Prostate gland (tissue), 2 donors: ENCODE measurements around the gene CSNK1A1. TPM values are rescaled to one million over a fixed set of nuclear protein-coding genes. Genes with fewer than 3 reads are reported as not detected.
A peak's percentile ranks its signal among the peaks of the same experiment; 100 is the strongest.
"Not testable (repeated sequence)": the region's sequence is repeated elsewhere in the genome, so short reads cannot be mapped to it uniquely, and the experiment has no call there.

Experiments
- DNase-seq: peaks from one replicate; pipeline ENCODE4 v3.0.0-alpha.2; 2019; ENCODE audit warnings: low spot score
- H3K27ac ChIP-seq, 2 donors: fragments of 200-600 bp; sonication (generic); 2 replicates each; pipeline ENCODE4 v1.5.1; 2017 to 2019
- H3K27me3 ChIP-seq: fragments of 200-600 bp; sonication (generic); replicated peaks from 2 replicates; pipeline ENCODE4 v1.5.1; 2019; ENCODE audit not compliant: insufficient read depth
- H3K36me3 ChIP-seq, 2 donors: fragments of 200-600 bp; sonication (generic); 1 replicate in 1 of 2; 2 replicates in 1 of 2; pipeline versions ENCODE4 v1.5.1 to v1.8.1; 2017 to 2019
- H3K4me1 ChIP-seq: fragments of 200-600 bp; sonication (generic); replicated peaks from 2 replicates; pipeline ENCODE4 v1.5.1; 2019
- H3K4me3 ChIP-seq, 2 donors: fragments of 200-600 bp; sonication (generic); 2 replicates each; pipeline ENCODE4 v1.5.1; 2017 to 2019
- H3K9me3 ChIP-seq: fragments of 200-600 bp; sonication (generic); 2 replicates; pipeline ENCODE4 v1.5.1; 2017
- CTCF ChIP-seq, 4 experiments: fragments of 200-600 bp in 2 of 4; fragments of 450-650 bp in 2 of 4; sonication (generic) in 2 of 4; IDR thresholded peaks; 1 replicate in 3 of 4; 2 replicates in 1 of 4; pipeline ENCODE4 v1.5.1; 2016 to 2019; ENCODE audit warnings: antibody characterized with exemption in 4 of 4, mild to moderate bottlenecking in 2 of 4, moderate library complexity in 2 of 4
- POLR2A ChIP-seq: fragments of 450-650 bp; IDR thresholded peaks from one replicate; pipeline ENCODE4 v1.6.1; 2016; ENCODE audit warnings: antibody characterized with exemption, mild to moderate bottlenecking
- POLR2AphosphoS5 ChIP-seq: sonication (generic); formaldehyde crosslinking; IDR thresholded peaks from one replicate; pipeline ENCODE4 v1.6.1; 2017; ENCODE audit warnings: antibody characterized with exemption
- WGBS: methylation state at CpG from one replicate; pipeline ENCODE4 v1.1.5; 2018; 5-methylcytosine and 5-hydroxymethylcytosine counted together
- intact Hi-C: fragments of 100-400 bp; cut with DNase I; formaldehyde crosslinking; loops from one replicate; pipeline ENCODE4 v1.14.2; 2022
- total RNA-seq, 2 donors: library from RNA; depleted of rRNA; stranded (reverse); fragments of >200 nt; gene quantifications; one replicate each; pipeline ENCODE4 v1.1.0, GENCODE V29; 2016

The CSNK1A1 gene
- total RNA-seq, 2 donors from 2014 or later, result 219 to 269 TPM

GRCh38 chr5:149517461-149518122, 33.6 kb downstream of the CSNK1A1 start:
- intact Hi-C loops, result no loop called here
- peak overlapping the region in 1 of 2 donors; percentile 40 for H3K27ac ChIP-seq
- DNase-seq, result peak; percentile 32
- no peaks in the 10 kb centered on the region for H3K27me3 ChIP-seq
- no peak overlapping the region for H3K4me3 ChIP-seq
- no peaks in the 10 kb centered on the region for H3K9me3 ChIP-seq
- 34% methylated on average over 5 of the region's 5 CpGs for WGBS
- H3K36me3 ChIP-seq, result no peaks in the 10 kb centered on the region
- TF ChIP-seq POLR2AphosphoS5 (peak; percentile 7), CTCF (IDR thresholded peaks at IDR 0.05) (no peak), POLR2A (no peak)
- peaks cover 17% of the 10 kb centered on the region for H3K4me1 ChIP-seq

- Histone ChIP-seq H3K27ac (peak overlapping the region in 1 of 2 donors; percentile 33), H3K9me3 (no peaks in the 10 kb centered on the region), H3K4me3 (no peak overlapping the region), H3K27me3 (no peaks in the 10 kb centered on the region), H3K36me3 (peaks cover 0 to 2% of the 10 kb centered on the region in 2 donors), H3K4me1 (peaks cover 17% of the 10 kb centered on the region)
- TF ChIP-seq POLR2A (no peak), CTCF (IDR thresholded peaks at IDR 0.05) (no peak), POLR2AphosphoS5 (no peak)
- intact Hi-C loops, result no loop called here
- WGBS, result 71% methylated on average over 1 of the region's 1 CpG
- no peak for DNase-seq
These were observed 36.7 kb downstream of the CSNK1A1 start for GRCh38 chr5:149514512-149514911.

GRCh38 chr5:149513372-149513947, 37.8 kb downstream of the CSNK1A1 start:
- H3K9me3 ChIP-seq, DNase-seq, H3K36me3 ChIP-seq, H3K4me3 ChIP-seq, H3K27me3 ChIP-seq, intact Hi-C loops: not testable (repeated sequence)
- Histone ChIP-seq H3K4me1 (peaks cover 12% of the 10 kb centered on the region), H3K27ac (peak overlapping the region in 1 of 2 donors; percentile 33)
- WGBS, result 80% methylated on average over 11 of the region's 11 CpGs

GRCh38 chr5:149510136-149510535, 41.1 kb downstream of the CSNK1A1 start:
- no peaks in the 10 kb centered on the region for H3K9me3 ChIP-seq
- no peak for DNase-seq
- H3K36me3 ChIP-seq, result peaks cover 3 to 19% of the 10 kb centered on the region in 2 donors
- no peak overlapping the region for H3K27ac ChIP-seq
- no peaks in the 10 kb centered on the region for H3K27me3 ChIP-seq
- H3K4me1 ChIP-seq, result no peaks in the 10 kb centered on the region
- TF ChIP-seq CTCF (IDR thresholded peaks at IDR 0.05) (no peak), POLR2AphosphoS5 (no peak), POLR2A (no peak)
- H3K4me3 ChIP-seq, result no peak overlapping the region
- intact Hi-C loops, result no loop called here
- 80% methylated on average over 1 of the region's 1 CpG for WGBS

- H3K9me3 ChIP-seq, result no peaks in the 10 kb centered on the region
- H3K27me3 ChIP-seq, result no peaks in the 10 kb centered on the region
- peaks cover 12 to 23% of the 10 kb centered on the region in 2 donors for H3K36me3 ChIP-seq
- TF ChIP-seq POLR2A (no peak), POLR2AphosphoS5 (no peak), CTCF (IDR thresholded peaks at IDR 0.05) (no peak)
- intact Hi-C loops, result no loop called here
- no peaks in the 10 kb centered on the region for H3K4me1 ChIP-seq
- H3K4me3 ChIP-seq, result no peak overlapping the region
- DNase-seq, result no peak
- H3K27ac ChIP-seq, result peak overlapping the region in 1 of 2 donors; percentile 1
- WGBS, result 85% methylated on average over 2 of the region's 2 CpGs
These were observed 46.6 kb downstream of the CSNK1A1 start for GRCh38 chr5:149504677-149505076.
